T-helper 2 cell treated with Interferon-gamma antibody and Interleukin-4, amounts not matched to agents 100 ng/mL and 5 ng/mL, for 36 hours (primary cell): ENCODE measurements around the gene LRRC32. TPM values are rescaled to one million over a fixed set of nuclear protein-coding genes. Genes with fewer than 3 reads are reported as not detected.
"Not testable (repeated sequence)": the region's sequence is repeated elsewhere in the genome, so short reads cannot be mapped to it uniquely, and the experiment has no call there.

ENCODE experiments used
- intact Hi-C: fragments of 100-400 bp; cut with micrococcal nuclease; formaldehyde crosslinking; loops from one replicate; pipeline ENCODE4 v1.15.1; 2023
- total RNA-seq: library from RNA; stranded (reverse); gene quantifications from 2 replicates; pipeline ENCODE4 v1.2.3, GENCODE V29; 2022

The LRRC32 gene
- total RNA-seq, 1 donor from 2014 or later = 11.4 TPM

DNA sequence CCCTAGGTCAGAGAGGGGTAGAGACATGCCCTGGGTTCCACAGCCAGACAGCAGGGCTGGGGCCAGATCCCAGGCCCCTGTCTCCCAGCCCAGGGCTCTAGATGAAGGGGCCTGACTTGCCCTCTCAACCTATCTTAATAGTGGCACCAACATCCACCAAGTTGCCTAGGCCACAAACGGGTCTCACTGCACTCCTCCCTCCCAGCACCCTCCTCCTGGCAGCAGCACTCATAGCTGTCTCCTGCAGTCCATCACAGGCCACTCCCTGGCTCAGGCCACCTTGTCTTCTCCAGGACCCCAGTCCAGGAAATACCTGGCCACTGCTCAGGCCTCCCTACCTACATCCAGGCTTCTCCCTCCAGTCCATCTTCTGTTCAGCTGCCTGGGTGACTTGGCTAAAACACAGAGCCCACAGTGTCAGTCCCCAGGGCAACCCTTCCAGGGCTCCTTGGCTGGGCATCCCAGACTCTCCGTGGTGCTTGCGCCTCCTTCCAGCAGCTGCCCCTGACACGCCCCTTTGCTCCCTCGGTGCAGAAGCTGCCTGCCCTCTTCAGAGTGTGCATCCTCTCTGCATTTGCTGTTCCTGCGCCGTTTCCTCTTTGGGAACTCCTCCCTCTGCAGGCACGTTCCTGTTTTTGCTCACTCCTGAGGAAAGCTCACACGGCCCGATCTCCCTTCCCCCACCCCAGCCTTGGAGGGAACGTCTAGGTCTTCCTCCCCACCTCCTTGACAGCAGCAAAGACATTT lies 40.5 kb downstream of the LRRC32 start:
- intact Hi-C loops = loop anchor here (2.0 kb wide), 1 partner anchor 35 kb away; no protein-coding TSS in a partner anchor

DNA sequence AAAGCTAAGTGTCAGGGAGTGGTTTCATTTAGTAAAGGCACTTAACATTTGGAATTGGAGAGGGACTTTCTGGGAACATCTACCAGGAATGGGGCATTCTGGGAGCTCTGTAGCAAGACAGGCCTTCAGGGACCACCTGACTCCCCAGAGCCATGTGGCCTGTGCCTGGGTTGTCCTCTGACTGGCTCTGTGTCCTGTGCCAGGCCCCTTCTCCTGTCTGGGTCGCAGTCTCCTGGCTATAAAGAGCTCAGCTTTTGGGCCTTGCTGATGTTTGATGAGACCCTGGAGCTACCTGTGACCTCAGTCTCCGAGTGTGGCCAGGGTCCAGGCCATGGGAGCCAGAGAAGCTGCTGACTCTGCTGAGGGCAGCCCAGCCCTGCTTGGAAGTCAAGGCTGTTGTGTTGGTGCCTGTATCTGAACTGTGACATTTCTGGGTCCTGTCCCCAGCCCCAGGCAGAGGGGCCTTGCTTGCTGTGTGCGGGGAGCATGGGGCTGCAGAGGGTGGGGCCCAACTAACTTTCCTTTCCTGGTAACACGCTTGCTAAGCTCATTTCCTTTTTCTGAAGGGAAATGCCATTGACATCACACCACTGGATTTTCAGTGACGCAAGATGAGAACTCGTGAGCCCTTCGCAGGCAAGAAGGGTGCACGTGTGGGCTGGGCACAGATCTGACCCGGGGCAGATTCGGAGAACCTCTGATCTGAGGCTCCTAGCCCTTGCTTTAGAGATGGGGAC lies 41.3 kb downstream of the LRRC32 start:
- intact Hi-C loops = loop anchor here (2.0 kb wide), 1 partner anchor 36 kb away; no protein-coding TSS in a partner anchor

DNA sequence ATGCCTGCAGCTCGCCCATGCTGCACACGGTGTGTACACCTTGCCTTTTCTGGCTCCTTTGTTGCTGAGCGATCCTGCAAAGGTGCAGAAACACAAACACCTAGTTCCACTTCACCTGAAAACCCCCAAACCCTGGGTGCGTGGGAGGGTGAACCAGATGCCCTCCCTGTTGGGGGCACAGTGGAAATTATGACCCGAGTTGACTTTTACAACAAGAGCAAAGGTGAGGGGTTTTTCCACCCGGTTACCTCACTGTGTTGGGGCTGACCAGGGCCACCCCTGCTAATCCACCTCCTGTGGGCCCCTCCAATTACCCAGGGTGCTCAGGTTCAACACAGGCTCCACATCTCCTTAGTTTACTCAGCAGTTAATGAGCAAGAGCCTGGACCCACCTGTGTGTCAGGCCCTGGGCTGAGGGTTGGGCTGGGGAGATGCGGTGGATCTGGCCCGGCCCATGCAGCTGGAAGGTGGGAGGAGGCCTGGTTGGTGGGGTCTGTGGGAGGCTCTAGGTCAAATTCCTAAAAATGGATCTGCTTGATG lies 42.1 kb downstream of the LRRC32 start:
- intact Hi-C loops = loop anchor here (2.0 kb wide), 1 partner anchor 36 kb away; no protein-coding TSS in a partner anchor

DNA sequence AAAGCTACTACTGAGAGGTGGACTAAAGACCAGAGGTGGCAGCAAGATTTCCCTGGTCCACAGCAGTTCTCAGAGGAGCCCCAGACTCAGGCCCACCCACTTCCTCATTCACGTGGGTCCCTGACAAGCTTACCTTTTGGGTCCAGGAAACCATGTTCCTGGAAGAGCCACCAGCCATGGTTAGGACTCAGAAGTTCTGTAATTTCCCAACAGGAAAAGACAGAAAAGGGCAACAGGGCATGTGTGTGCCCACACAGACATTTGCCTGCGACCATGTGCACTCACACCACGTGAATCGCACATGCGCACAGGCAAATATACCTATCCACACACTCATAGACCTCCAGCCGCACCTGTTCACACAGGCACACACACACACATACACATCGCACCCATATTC lies 42.9 kb downstream of the LRRC32 start:
- intact Hi-C loops = loop anchor here (2.0 kb wide), 2 partner anchors 35 to 37 kb away; no protein-coding TSS in a partner anchor

DNA sequence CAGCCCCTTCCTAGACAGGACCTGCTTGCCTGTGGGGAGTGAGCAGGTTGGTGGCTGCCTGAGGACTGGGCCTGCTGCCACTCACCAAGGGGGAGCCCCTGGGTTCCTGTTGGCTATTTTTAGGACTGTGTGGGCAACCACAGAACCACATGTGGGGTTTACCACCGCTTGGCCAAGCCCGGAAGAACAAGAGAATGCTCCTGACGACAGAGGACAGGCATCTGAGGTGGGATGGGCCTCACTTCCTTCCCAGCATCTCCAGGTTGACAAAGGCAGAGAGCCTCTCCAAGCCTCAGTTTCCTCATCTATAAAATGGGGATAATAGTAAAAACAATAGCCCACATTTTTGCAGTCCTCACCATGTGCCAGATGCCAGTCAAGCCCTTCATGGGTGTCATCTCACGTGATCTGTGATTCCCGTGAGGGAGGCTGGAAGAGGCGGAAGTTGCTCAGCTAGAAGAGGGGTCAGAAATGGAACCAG lies 43.6 kb downstream of the LRRC32 start:
- intact Hi-C loops = loop anchor here (2.0 kb wide), 1 partner anchor 34 kb away; no protein-coding TSS in a partner anchor

DNA sequence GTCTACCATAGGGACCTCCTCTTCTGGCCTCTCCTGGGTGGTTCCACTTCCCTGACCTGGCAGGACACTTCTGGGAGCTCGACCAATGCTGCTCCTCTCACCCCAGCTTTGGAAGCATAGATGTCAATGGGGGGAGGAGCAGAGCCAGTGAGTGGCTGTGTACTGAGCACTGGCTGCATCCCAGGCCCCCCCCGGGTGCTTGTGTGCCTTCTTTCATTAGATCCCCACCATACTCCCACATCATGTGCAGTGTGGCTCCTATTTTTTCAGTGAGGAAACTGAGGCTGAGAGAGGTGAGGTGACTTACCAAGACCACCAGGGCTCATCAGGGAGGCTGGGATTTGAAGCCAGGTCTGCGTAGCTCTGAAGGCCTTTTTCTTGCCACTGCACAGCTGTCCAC lies 44.3 kb downstream of the LRRC32 start:
- intact Hi-C loops = loop anchor here (2.0 kb wide), 1 partner anchor 33 kb away; no protein-coding TSS in a partner anchor

DNA sequence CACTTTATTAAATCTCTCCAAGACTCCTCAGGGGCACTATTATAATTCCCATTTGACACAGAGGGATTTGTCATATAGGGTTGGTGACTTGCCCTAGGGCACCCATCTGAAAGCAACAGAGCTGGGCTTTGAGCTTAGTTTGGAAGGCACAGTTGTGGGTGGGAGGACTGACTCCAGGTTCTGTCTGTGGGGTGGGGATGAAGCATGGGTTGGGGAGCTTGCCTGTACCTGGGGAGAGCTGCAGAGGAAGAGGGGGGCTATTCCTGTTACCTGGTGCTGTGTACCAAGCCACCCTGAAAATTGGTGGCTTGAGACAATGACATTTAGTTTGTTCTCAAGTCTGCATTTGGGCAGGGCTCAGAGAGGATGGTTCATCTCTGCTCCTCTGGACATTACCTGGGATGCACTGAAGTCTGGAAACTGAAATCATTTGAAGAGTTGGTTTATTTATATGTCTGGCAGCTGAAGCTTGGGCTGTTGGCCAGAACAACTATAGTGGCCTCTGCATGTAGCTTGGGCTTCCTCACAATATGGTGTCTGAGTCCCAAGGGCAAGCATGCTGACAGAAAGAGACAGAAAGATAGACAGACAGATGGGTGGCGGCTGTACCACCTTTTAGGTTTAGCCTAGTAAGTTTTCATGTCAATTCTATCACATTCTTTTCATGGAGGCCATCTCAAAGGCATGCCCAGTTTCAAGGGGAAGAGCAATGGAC lies 44.9 kb downstream of the LRRC32 start:
- intact Hi-C loops = loop anchor here (2.0 kb wide), 1 partner anchor 33 kb away; no protein-coding TSS in a partner anchor

DNA sequence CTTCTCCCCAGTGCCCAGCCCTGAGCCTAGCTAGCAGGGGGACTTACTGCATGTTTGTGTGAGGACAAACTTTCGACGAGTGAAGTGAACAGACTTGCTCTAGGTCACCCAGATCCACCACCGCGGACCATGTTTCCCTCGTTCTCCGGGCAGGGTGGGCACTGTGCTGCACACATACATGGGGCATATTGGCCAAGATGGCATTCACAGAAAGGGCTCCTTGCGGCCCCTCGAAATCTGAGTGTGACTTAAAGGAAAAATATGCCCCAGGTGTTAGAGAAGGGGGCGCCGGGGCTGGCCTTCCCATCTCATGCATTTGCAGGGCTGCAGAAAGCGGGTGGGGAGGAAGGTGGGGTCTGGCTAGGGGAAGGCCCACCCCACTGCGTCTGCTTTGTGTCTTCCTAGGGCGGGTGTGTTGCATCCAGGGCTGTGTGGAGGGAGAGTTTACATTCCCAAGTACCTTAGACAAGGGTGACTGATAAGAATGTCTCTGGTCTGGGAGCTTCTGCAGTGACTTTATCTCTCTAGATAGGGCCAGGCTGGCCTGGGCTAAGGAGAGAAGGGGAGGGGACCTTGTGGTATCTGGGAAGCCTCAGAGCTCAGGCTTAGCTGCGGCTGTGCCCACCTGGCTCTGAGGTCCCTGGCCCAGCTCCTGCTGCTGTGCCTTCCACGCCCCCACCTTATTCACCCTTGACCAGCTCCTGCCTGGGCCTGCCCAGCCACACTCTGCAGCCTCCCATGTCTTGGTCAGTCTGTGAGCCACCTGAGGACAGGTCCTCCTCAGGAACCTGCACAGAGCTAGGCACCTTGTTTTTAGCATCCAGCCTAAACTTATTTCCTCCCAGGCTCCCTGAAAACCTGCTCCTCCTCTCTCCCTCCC lies 45.8 kb downstream of the LRRC32 start:
- intact Hi-C loops = no loop called here

DNA sequence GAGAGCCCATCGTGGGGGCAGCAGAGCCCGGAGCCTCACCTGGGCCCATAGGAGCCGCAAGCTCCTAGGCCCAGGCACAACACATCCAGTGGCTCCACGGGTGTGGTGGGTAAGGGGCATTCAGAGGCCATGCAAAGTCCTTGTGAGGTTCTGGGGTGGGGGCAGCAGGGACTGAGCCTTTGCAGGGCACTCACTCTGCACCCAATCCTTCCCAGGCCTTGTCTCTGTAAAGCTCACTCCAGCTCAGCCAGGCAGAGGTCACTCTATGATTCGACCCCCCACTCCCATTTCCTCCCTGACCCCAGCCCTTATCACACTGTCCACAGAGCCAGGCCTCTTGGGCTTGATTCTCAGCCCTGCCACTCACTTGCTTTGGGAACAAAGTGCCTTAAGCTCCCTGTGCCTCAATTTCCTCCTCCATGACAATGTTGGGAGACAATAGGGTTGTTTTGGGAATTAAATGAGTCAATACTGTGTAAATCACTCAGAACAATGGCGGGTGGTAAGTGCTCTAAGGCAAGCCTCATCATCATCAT lies 46.6 kb downstream of the LRRC32 start:
- intact Hi-C loops = no loop called here

DNA sequence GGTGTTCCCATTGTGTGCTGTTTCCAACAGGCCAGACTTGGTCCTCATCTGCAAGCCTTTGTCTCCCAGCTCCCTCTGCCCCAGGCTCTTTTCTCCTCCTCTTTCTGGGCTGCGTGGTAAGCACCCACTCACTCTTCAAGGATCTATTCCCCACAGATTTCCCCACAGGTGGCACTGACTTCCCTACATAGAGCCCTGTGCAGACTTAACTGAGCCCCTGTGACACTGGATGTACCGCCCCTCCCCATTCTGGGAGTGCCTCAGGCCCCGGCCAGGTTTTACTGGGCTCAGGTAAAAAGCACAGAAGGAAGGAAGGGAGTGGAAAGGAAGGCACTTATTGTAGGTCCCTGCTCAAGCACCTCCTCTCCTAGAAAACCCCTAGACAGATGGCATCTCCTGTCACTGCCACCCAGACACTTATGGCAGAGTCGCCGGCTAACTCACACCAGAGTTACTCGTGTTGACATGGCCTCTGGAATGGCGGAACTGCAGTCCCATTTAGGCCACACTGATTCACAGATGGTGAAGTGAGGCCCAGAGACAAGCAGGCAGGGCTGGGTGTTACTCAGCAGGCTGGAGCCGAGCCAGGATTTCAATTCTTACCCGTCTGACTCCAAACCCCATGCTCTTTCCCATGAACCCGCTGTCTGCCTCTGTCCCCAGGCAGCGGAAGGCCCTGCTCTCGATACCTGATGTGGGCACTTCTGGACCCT lies 47.2 kb downstream of the LRRC32 start:
- intact Hi-C loops = no loop called here

DNA sequence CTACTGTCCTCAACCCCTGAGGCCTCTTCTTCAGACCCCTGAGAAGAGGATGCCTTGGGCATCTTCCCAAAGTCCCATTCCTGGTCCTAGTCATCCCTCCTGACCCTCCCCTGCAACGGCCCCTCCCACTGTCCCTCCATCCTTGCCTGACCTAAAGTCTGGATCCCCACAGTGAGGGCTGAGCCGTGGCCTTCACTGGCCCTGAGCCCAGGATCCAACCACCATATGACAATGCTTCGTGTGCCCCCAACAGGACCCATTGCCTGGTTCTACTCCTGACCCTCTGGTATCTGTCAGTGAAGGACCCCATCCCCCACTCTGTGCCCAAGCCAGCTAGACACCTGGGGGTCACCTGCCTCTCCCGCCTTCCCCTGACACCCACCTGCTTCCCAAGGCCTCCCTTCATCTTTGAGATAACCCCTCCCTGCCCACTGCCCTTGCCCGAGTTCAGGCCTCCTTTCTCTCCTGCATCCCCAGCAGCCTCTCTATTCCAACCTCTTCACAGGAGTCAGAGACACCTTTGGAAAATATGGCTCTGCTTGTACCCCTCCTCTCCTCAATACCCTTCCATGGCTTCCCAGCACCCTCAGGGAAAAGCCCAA lies 48.0 kb downstream of the LRRC32 start:
- intact Hi-C loops = no loop called here

DNA sequence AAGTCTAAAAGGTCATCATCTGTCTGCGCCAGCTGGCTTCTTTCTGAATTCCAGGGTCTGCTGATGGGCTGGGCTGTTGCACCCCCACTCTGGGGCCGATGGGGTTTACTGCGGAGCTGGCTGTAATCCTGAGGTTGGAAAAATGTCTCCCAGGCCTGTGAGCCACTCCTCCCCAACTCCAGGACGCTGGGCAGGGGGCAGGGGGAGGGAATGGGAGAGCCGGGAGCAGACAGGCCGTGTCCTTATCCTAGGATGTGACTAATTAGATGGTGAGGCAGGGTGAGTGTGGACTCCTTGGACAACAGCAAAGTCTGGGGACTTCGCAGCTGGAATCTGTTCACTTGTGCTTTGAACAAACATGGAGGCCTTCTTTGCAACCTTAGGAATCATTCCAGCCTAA lies 48.7 kb downstream of the LRRC32 start:
- intact Hi-C loops = no loop called here

DNA sequence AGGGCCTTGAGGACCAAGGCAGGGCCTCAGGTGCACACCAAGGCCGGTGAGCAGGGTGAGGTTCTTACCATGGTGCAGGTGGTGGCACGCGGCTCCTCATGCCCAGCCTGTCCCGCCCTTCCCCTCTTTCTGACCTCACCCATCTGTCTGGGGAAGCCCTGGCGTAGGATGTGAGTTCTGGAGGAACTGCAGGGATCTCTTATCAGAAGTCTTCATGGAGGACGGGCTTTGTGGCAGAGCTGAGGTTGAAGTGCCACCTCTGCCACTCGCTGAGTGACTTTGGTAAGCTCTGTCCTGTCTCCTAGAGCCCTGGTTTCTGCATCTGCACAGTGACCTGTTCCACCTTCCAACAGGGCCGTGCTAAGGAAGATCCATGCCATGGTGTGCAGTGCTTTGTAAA lies 49.1 kb downstream of the LRRC32 start:
- intact Hi-C loops = no loop called here

DNA sequence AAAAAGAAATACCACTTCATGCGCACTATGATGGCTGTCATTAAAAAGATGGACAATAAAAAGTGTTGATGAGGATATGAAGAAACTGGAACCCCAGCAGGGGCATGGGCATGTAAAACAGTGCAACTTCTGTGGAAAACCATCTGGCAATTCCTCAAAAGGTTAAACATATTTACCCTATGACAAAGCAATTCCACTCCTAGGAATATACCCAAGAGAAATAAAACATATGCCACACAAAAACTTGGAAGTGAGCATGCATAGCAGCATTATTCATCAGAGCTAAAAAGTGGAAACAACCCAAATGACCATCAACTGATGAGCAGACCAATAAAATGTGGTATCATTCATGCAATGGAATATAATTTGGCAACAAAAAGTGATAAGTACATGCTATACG lies 50.1 kb downstream of the LRRC32 start:
- intact Hi-C loops = no loop called here

DNA sequence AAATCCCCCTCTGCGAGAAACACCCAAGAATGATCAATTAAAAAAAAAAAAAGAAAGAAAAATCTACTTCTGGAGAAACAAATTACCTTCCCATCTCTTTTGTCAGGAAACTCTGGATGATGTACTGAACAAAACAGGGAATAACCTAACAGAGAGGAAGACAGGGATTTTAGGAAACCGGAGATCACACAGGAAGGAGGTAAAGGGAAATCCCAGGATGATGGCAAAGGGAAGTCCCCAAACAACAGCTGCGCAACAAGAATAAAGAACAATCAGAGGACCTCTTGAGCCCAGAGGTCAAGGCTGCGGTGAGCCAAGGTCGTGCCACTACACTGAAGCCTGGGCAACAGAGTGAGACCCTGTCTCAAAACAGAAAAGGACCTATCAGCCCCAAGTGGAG lies 50.7 kb downstream of the LRRC32 start:
- intact Hi-C loops = not testable (repeated sequence)

DNA sequence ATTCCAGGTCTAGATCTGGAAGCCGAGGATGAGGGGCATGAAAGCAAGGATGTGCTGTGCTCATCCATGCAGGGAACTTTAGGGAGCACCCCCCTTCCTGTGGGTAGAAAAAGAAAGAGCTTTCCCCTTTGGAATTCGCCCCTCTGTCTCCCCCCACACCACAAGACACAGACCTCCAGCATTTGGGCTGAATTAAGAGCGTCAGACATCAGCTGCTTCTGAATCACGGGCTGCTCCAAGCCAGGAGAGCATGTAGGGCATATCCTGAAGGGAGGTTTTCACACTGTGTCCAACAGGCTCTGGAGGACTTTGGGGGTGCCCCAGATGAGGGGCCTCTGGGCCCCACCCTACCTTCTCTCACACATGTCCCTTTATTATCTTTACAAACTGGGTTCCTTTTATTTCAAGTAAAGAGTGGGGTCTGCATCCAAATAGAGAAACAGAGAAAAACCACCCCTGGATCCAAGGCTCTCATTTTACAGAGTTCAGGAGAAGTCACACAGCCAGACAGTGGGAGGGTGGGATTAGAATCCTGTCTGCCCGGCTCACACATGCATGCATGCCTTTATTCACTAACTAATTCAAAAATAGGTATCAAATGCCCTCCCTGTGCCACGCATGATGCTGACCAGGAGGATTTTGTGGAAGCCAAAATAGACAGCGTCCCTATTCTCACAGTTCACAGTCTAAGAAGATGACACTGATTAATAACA lies 52.8 kb downstream of the LRRC32 start:
- intact Hi-C loops = no loop called here

DNA sequence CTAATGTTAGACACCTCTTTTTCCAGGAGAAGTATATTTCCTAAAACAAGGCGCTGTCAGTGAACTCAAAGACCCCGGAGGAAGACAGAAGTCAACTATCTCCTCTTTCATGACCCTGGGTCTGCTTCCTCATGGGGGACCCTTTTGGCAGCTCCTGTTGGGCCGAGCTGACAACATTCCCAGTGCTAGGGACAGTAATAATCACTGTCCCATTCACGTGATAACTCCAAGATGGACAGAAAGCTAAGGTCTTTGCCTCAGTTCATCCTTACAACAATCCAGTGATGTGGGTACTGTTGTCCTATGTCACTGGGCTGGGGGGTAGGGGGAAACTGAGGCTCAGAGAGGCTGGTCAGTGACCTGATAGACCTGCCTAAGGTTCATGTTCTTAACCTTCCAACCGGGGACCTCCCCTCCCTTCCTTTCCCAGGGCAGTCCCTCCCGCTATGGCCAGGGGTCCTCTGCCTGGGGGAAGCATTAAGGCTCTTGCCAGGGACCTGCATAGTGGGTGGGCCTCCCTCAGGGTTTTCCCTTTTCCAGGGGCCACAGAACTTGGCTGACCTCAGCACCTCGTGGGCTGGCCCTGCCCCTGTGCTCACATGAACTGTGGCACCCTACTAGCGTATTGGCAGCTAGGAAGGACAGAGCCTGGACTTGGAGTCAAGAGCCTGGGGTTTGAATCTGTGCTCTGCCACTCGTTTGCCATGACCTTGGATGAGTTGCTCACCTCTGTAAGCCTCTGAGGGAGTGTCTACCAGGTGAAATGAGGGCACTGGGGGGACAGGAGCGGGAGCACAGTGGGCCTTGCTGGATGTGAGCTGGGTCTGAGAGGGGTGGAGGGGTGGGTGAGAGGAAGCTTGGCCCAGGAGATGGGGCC lies 53.6 kb downstream of the LRRC32 start:
- intact Hi-C loops = no loop called here
